ENCODE data around the gene ZNF814.
"Not testable (repeated sequence)": the region's sequence is repeated elsewhere in the genome, so short reads cannot be mapped to it uniquely, and the experiment has no call there.

Gene ZNF814

GRCh38 chr19:57905258-57905657 is 16.4 kb upstream of the ZNF814 start:
- H3K4me1 ChIP-seq (ENCODE audit: low read length), result no peaks in the 10 kb centered on the region
- no peaks in the 10 kb centered on the region for H3K9me2 ChIP-seq (replicated peaks; ENCODE audit: insufficient read depth, low read length)
- no peaks in the 10 kb centered on the region for H4K20me1 ChIP-seq (ENCODE audit: insufficient read depth, low read length)
- H3K4me3 ChIP-seq (ENCODE audit: low read length), result no peak overlapping the region
- H2AFZ ChIP-seq (ENCODE audit: low read length), result no peak overlapping the region
- no peaks in the 10 kb centered on the region for H3K79me2 ChIP-seq (ENCODE audit: low read length)
- no peak for DNase-seq
- H3K4me2 ChIP-seq (ENCODE audit: low read depth, low read length), result no peak overlapping the region
- H3K36me3 ChIP-seq (replicated peaks; ENCODE audit: insufficient read depth, low read length), result no peaks in the 10 kb centered on the region
- no peaks in the 10 kb centered on the region for H3K9me3 ChIP-seq (replicated peaks; ENCODE audit: insufficient read depth, low read length)
- H3K27me3 ChIP-seq (replicated peaks; ENCODE audit: insufficient read depth, low read length), result no peaks in the 10 kb centered on the region
- no peak overlapping the region for H3K9ac ChIP-seq (ENCODE audit: low read length)
- H3K27ac ChIP-seq (ENCODE audit: low read length), result no peak overlapping the region
- TF ChIP-seq, protein P1, sequence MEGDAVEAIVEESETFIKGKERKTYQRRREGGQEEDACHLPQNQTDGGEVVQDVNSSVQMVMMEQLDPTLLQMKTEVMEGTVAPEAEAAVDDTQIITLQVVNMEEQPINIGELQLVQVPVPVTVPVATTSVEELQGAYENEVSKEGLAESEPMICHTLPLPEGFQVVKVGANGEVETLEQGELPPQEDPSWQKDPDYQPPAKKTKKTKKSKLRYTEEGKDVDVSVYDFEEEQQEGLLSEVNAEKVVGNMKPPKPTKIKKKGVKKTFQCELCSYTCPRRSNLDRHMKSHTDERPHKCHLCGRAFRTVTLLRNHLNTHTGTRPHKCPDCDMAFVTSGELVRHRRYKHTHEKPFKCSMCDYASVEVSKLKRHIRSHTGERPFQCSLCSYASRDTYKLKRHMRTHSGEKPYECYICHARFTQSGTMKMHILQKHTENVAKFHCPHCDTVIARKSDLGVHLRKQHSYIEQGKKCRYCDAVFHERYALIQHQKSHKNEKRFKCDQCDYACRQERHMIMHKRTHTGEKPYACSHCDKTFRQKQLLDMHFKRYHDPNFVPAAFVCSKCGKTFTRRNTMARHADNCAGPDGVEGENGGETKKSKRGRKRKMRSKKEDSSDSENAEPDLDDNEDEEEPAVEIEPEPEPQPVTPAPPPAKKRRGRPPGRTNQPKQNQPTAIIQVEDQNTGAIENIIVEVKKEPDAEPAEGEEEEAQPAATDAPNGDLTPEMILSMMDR (IDR thresholded peaks at IDR 0.05; ENCODE audit: low read length), result no peak
- TF ChIP-seq EZH2 (optimal IDR thresholded peaks at IDR 0.05; ENCODE audit: low read depth, low read length), result no peak
- no peak for TF ChIP-seq EZH2phosphoT487 (IDR thresholded peaks at IDR 0.05; ENCODE audit: low read length)
- no peaks in the 10 kb centered on the region for H3F3A ChIP-seq (ENCODE audit: insufficient read depth, low read length)

GRCh38 chr19:57903618-57904184 is 14.9 kb upstream of the ZNF814 start:
- DNase-seq, result no peak
- Histone ChIP-seq H3K9me3 (replicated peaks; ENCODE audit: insufficient read depth, low read length) (no peaks in the 10 kb centered on the region), H3K27me3 (replicated peaks; ENCODE audit: insufficient read depth, low read length) (no peaks in the 10 kb centered on the region), H4K20me1 (ENCODE audit: insufficient read depth, low read length) (no peaks in the 10 kb centered on the region), H3K4me3 (ENCODE audit: low read length) (no peak overlapping the region), H3K4me2 (ENCODE audit: low read depth, low read length) (no peak overlapping the region), H3K79me2 (ENCODE audit: low read length) (no peaks in the 10 kb centered on the region), H3K9ac (ENCODE audit: low read length) (no peak overlapping the region), H3K4me1 (ENCODE audit: low read length) (no peaks in the 10 kb centered on the region), H3F3A (ENCODE audit: insufficient read depth, low read length) (no peaks in the 10 kb centered on the region), H3K36me3 (replicated peaks; ENCODE audit: insufficient read depth, low read length) (no peaks in the 10 kb centered on the region), H3K27ac (ENCODE audit: low read length) (no peak overlapping the region), H3K9me2 (replicated peaks; ENCODE audit: insufficient read depth, low read length) (no peaks in the 10 kb centered on the region), H2AFZ (ENCODE audit: low read length) (no peak overlapping the region)
- no peak for TF ChIP-seq EZH2 (optimal IDR thresholded peaks at IDR 0.05; ENCODE audit: low read depth, low read length)
- TF ChIP-seq, protein P1 (IDR thresholded peaks at IDR 0.05; ENCODE audit: low read length), result no peak
- TF ChIP-seq EZH2phosphoT487 (IDR thresholded peaks at IDR 0.05; ENCODE audit: low read length), result no peak

DNA sequence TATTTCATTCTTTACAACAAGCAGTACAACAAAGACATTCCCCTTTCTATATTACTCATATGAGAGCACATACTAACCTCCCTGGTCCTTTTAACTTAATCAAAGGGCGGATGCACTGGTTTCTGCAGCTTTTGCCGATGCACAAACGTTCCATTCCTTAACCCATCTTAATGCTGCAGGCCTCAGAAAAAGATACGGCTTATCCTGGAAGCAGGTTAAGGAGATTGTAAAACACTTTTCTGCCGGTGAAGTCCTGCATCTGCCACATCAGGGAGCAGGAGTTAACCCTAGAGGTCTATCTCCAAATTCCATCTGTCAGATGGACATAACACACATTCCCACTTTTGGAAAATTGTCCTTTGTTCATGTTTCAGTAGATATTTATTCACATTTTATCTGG is 11.5 kb upstream of the ZNF814 start:
- H3F3A ChIP-seq (ENCODE audit: insufficient read depth, low read length), result no peaks in the 10 kb centered on the region
- no peak overlapping the region for H3K27ac ChIP-seq (ENCODE audit: low read length)
- no peaks in the 10 kb centered on the region for H4K20me1 ChIP-seq (ENCODE audit: insufficient read depth, low read length)
- H3K9me3 ChIP-seq (replicated peaks; ENCODE audit: insufficient read depth, low read length), result no peaks in the 10 kb centered on the region
- no peaks in the 10 kb centered on the region for H3K4me1 ChIP-seq (ENCODE audit: low read length)
- H3K9me2 ChIP-seq (replicated peaks; ENCODE audit: insufficient read depth, low read length), result no peaks in the 10 kb centered on the region
- no peaks in the 10 kb centered on the region for H3K79me2 ChIP-seq (ENCODE audit: low read length)
- H3K36me3 ChIP-seq (replicated peaks; ENCODE audit: insufficient read depth, low read length), result no peaks in the 10 kb centered on the region
- H2AFZ ChIP-seq (ENCODE audit: low read length), result no peak overlapping the region
- H3K4me3 ChIP-seq (ENCODE audit: low read length), result no peak overlapping the region
- H3K27me3 ChIP-seq (replicated peaks; ENCODE audit: insufficient read depth, low read length), result no peaks in the 10 kb centered on the region
- no peak for DNase-seq
- no peak overlapping the region for H3K9ac ChIP-seq (ENCODE audit: low read length)
- H3K4me2 ChIP-seq (ENCODE audit: low read depth, low read length), result no peak overlapping the region
- TF ChIP-seq EZH2phosphoT487 (IDR thresholded peaks at IDR 0.05; ENCODE audit: low read length) (no peak), EZH2 (optimal IDR thresholded peaks at IDR 0.05; ENCODE audit: low read depth, low read length) (no peak)
- TF ChIP-seq, protein P1 (IDR thresholded peaks at IDR 0.05; ENCODE audit: low read length), result no peak

DNA sequence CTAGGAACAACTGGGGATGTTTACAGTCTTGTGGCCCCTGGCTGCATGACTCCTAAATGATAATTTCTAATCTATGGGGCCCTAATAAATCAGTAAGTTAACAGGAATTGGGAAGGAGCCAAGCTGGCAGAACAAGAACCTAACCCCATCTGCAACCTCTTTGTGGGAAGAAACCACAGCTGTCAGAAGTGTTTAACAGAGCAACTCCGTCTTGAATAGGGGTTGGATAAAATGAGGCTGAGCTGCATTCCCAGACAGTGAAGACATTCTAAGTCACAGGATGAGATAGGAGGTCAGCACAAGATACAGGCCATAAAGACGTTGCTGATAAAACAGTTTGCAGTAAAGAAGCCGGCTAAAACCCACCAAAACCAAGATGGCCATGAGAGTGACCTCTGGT is 1.9 kb upstream of the ZNF814 start:
- H4K20me1 ChIP-seq (ENCODE audit: insufficient read depth, low read length); DNase-seq; H3K9ac ChIP-seq (ENCODE audit: low read length); H3K4me3 ChIP-seq (ENCODE audit: low read length); H3K9me2 ChIP-seq (replicated peaks; ENCODE audit: insufficient read depth, low read length); H3K4me2 ChIP-seq (ENCODE audit: low read depth, low read length); H3K79me2 ChIP-seq (ENCODE audit: low read length); H3K27me3 ChIP-seq (replicated peaks; ENCODE audit: insufficient read depth, low read length); H3K36me3 ChIP-seq (replicated peaks; ENCODE audit: insufficient read depth, low read length); H3F3A ChIP-seq (ENCODE audit: insufficient read depth, low read length); H3K27ac ChIP-seq (ENCODE audit: low read length); H3K9me3 ChIP-seq (replicated peaks; ENCODE audit: insufficient read depth, low read length); H2AFZ ChIP-seq (ENCODE audit: low read length); H3K4me1 ChIP-seq (ENCODE audit: low read length): not testable (repeated sequence)
